HG02571 (cell line): ENCODE results near the gene CYP4F8.

Experiments used
- ATAC-seq: cut with Tn5 transposase; IDR thresholded peaks from one replicate; pipeline ENCODE4 v1.9.1; 2021; ENCODE audit warnings: mild to moderate bottlenecking, moderate library complexity; ENCODE audit not compliant: unreplicated experiment

CYP4F8 gene

GRCh38 chr19:15616183-15616582 lies 1.2 kb downstream of the CYP4F8 start:
- no peak for ATAC-seq

DNA sequence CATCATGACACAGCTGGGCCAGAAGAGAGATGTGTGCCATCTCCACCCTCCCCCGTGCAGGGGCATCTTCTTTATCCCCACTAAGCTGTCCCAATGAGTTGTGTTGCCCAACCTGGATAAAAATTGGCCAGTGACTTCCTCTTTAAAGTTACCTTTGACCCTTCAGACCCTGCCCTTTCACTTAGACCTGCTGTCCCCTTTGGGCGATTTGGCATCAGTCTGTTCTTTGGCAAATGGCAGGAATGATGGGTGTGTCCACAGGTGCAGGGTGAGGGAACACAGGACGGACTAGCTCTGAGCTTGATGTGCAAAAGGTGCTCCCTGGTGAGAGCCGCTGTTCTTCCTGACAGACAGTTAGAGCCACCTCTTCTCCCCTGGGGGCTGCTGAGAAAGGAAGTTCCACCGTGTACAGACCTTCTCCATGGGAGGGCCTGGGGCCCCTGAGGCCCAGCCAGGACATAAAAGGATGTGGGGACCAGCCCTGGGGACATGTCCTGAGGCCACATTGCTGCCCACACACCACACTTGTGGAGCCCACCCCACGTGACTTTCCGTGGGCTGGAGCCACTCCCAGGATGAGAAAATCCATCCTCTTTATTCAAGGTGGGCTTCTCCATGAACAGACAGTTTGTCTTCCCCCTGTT lies 1.7 kb downstream of the CYP4F8 start:
- no peak for ATAC-seq

- ATAC-seq, result no peak
Measured at GRCh38 chr19:15618321-15618720, 3.3 kb downstream of the CYP4F8 start.

DNA sequence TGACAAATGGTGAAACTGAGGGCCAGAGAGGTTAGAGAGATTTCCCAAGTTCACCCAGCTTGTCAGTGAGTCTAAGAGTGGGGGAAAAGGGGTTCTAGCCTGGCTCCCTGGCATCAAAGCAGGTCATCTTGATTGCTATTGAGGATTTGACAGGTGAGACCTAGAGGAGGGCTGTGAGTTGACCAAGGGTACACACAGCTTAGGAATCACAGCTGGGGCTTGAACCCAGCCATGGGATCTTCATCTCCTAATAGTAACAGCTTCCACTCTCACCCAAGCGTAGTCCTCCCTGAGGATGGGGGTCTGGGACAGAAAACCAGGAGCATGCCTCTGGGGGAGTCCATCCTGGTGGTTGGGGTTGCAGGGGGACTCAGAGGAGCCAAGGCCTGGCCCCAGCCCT lies 6.8 kb downstream of the CYP4F8 start:
- no peak for ATAC-seq

DNA sequence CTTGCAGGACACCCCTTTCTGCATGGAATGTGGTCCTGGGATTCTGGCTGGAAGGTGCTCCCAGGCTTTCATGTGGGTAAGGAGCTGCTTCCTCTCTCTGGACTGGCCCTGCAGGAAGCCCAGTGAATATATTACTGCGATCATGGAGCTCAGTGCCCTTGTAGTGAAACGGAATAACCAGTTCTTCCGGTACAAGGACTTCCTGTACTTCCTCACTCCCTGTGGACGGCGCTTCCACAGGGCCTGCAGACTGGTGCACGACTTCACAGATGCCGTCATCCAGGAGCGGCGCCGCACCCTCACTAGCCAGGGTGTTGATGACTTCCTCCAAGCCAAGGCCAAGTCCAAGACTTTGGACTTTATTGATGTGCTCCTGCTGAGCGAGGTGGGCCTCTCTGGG lies 8.0 kb downstream of the CYP4F8 start:
- no peak for ATAC-seq

GRCh38 chr19:15623711-15624318 lies 8.8 kb downstream of the CYP4F8 start:
- no peak for ATAC-seq

DNA sequence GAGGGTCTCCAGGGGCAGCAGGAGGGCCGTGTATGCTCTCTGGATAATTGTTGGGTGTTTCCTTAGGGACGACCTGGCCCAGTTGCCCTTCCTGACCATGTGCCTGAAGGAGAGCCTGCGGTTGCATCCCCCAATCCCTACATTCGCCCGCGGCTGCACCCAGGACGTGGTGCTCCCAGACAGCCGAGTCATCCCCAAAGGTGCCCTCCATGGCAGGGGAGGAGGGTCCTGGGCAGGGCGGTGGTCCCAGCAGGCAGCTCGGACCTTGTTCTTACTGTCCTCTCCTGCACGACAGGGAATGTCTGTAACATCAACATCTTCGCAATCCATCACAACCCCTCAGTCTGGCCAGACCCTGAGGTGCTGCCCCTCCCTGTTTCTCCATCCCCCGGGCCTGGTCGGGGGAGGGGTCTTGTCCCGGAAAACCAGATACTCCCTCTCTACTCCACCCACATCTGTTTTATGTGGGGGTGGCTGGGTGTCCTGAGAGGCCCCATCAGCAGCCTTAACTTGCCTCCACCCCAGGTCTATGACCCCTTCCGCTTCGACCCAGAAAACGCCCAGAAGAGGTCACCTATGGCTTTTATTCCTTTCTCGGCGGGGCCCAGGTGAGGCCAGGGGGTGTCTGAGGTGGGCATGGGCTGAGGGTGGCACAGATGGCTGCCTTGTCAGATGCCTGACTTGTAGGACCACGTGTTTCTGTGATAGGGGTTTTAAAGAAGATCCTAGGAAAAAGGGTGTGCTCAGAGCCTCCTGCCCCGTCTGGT lies 13.4 kb downstream of the CYP4F8 start:
- ATAC-seq, result no peak

DNA sequence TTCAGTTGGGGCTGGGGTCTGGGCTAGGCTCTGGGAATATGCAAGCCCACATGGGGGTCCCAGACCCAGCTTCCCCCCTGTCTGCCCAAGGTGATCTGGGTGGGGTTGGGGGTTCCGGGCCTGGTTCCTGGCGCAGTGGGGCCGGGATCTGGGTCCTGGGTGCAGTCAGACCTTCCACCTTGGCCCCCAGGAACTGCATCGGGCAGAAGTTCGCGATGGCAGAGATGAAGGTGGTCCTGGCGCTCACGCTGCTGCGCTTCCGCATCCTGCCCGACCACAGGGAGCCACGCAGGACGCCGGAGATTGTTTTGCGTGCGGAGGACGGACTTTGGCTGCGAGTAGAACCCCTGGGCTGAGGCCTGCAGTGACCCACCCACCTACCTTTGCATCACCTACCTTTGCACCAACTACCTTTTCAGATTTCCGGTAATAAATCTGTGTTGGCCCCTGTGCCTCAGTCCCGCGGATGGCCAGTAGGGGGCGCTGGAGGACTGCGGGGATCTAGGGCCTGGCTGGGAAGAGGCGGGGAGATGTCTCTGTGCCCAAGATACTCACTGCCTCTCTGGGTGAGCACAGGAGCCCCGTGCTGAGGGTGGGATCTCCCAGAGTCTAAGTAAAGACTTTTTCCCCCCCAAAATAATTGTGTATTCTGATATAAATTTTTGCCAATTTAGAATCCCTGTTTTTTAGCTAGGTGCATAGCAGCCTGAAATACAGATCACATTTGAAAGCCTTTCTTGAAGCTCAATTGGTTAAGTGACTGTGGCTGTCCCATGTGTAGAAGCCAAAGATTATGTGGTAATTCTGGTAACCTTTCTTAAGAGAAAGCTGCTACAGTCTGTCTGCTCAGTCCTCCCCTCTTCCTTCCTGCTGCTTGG lies 14.2 kb downstream of the CYP4F8 start:
- ATAC-seq, result no peak

DNA sequence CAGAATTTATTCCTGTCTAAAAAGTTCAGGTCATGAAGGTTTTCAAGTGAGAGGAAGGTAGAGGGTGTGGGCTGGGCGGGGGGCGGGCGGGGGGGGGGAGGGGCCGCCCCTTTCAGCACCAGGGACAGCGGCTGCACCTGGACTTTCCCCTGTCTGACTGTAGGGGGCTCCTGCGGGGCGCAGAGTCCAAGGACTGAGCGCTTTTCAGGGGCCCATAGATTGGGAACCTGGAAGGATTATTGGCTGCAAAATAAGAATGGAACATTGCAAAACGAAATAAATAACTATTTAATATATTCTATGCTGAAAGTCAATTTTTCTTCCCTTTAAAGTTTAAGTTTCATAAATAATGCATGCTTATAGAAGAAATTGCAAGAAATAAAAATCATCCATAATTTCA lies 16.8 kb downstream of the CYP4F8 start:
- no peak for ATAC-seq

DNA sequence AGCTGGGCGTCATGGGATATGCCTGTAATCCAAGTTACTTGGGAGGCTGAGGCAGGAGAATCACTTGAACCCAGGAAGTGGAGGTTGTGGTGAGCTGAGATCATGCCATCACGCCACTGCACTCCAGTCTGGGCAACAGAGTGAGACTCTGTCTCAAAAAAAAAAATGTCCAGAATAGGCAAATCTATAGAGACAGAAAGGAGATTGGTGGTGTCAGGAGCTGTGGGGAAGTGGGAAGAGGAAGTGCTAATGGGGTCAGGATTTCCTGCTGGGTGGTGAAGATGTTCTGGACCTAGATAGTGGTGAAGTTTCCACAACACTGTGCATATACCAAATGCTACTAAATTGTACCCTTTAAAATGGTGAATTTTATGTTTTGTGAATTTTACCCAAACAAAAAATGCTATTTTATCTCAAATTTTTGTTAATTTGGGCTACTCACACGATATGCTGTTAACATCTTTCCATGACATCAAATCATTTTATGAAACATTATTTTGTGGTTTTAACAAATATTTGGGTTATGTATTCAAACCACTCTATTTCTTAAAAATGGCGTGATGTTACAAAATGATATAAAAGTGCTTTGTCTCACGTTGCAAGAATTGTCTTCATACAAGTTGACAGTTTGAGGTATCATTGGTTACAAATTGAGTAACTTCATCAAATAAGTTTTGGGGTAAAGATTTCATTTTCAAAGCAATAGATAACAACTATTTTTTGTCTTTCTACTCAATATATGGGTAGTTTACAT lies 18.2 kb downstream of the CYP4F8 start:
- ATAC-seq, result no peak

DNA sequence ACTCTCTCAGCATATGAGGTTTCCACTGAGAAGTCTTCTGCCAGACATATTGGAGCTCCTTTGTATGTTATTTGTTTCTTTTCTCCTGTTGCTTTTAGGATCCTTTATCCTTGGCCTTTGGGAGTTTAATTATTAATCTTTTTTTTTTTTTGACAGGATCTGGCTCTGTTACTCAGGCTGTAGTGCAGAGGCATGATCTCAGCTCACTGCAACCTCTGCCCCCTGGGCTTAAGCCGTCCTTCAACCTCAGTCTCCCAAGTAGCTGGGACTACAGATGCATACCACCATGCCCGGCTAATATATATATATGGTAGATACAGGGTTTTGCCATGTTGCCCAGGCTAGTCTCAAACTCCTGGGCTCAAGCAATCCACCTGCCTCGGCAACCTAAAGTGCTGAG lies 19.1 kb downstream of the CYP4F8 start:
- ATAC-seq, result no peak

GRCh38 chr19:15635016-15635805 lies 20.2 kb downstream of the CYP4F8 start:
- no peak for ATAC-seq

- no peak for ATAC-seq
Measured at GRCh38 chr19:15636026-15636425, 21.0 kb downstream of the CYP4F8 start.

- ATAC-seq, result no peak
Measured at GRCh38 chr19:15639596-15639995, 24.6 kb downstream of the CYP4F8 start.

GRCh38 chr19:15640294-15640903 lies 25.4 kb downstream of the CYP4F8 start, which contains the start of gene CYP4F3:
TSS of gene CYP4F3 (plus strand) at chr19:15640897. CDS start at chr19:15641416, 519 bp downstream.
- ATAC-seq, result no peak

DNA sequence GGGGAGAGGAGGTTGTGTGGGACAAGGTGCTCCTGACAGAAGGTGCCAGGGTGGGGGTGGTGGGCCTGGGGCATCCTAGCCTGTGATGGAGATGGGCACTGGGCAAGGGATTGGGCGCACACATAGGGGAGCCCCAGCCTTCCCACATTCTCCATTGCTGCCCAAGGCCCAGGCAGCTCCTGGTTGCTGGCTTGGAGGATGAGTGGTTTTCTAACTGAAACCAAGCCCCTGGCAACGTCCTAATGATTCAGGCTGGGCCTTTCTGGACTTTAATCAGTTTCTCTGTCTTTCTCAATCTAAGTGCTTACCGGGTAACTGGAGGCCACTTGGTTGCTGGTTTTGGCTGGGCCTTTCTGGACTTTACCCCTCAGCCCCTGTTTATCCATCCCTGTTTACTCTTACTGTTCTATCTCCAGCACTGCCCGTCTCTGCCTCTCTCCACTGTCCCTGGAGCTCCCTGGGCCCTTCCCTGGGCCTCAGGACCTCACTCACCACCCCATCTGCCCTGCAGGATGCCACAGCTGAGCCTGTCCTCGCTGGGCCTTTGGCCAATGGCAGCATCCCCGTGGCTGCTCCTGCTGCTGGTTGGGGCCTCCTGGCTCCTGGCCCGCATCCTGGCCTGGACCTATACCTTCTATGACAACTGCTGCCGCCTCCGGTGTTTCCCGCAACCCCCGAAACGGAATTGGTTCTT lies 26.0 kb downstream of the CYP4F8 start:
- ATAC-seq, result no peak

GRCh38 chr19:15641901-15642491 lies 27.0 kb downstream of the CYP4F8 start:
- ATAC-seq, result no peak

- no peak for ATAC-seq
Measured at GRCh38 chr19:15642807-15643206, 27.8 kb downstream of the CYP4F8 start.
